Effector memory CD4-positive, alpha-beta T cell (primary cell): ENCODE results near the gene THSD7A.

Experiments
- DNase-seq, 3 donors: peaks; one replicate each; pipeline ENCODE4 v3.0.0-alpha.2; 2020
- H3K27ac ChIP-seq: 2 replicates; pipeline ENCODE4 v1.7.0; 2013; ENCODE audit warnings: mild to moderate bottlenecking, low read length, moderate library complexity; ENCODE audit not compliant: insufficient read depth, poor library complexity, severe bottlenecking
- H3K27me3 ChIP-seq: replicated peaks from 2 replicates; pipeline ENCODE4 v1.7.0; 2013; ENCODE audit warnings: mild to moderate bottlenecking, low read length; ENCODE audit not compliant: insufficient read depth, control insufficient read depth, poor library complexity, severe bottlenecking
- H3K36me3 ChIP-seq: 2 replicates; pipeline ENCODE4 v1.7.0; 2013; ENCODE audit warnings: mild to moderate bottlenecking, low read length, moderate library complexity; ENCODE audit not compliant: control insufficient read depth, insufficient read depth
- H3K4me1 ChIP-seq: 2 replicates; pipeline ENCODE4 v1.7.0; 2013; ENCODE audit warnings: low read length, mild to moderate bottlenecking; ENCODE audit not compliant: control insufficient read depth, insufficient read depth, poor library complexity, severe bottlenecking
- H3K4me3 ChIP-seq: 2 replicates; pipeline ENCODE4 v1.7.0; 2013; ENCODE audit warnings: low read length, low read depth, mild to moderate bottlenecking; ENCODE audit not compliant: insufficient read depth, poor library complexity, severe bottlenecking
- H3K9me3 ChIP-seq: 2 replicates; pipeline ENCODE4 v1.7.0; 2013; ENCODE audit warnings: mild to moderate bottlenecking, low read length, moderate library complexity; ENCODE audit not compliant: control insufficient read depth

The THSD7A gene

GRCh38 chr7:11331128-11332102, 500.6 kb downstream of the THSD7A start:
- H3K27ac ChIP-seq: no peak overlapping the region
- H3K4me3 ChIP-seq: no peak overlapping the region
- DNase-seq: no peak
- no peaks in the 10 kb centered on the region for H3K4me1 ChIP-seq
- no peaks in the 10 kb centered on the region for H3K36me3 ChIP-seq
- H3K27me3 ChIP-seq: no peaks in the 10 kb centered on the region
- H3K9me3 ChIP-seq: no peaks in the 10 kb centered on the region

- Histone ChIP-seq H3K4me3 (no peak overlapping the region), H3K36me3 (no peaks in the 10 kb centered on the region), H3K9me3 (no peaks in the 10 kb centered on the region), H3K27ac (no peak overlapping the region), H3K4me1 (no peaks in the 10 kb centered on the region), H3K27me3 (no peaks in the 10 kb centered on the region)
- DNase-seq: no peak
Measured at GRCh38 chr7:11330717-11331116, 501.3 kb downstream of the THSD7A start.

DNA sequence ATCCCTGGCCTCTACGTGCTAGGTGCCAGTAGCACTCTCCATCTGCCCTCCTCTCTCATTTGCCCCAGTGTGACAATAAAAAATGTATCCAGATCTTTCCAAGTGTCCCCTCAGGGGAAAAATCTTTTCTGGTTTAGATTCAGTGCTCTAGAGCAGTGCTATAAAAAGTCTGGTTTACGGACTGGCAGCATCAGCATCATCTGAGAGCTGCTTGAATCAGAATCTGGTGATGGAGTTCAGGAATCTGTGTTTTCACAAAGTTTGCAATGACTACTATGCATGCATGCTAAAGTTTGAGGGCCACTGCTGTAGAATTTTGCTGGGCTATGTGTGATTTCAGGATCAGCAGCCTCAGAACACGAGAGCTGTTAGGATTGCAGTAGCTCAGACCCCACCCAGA, 501.8 kb downstream of the THSD7A start:
- Histone ChIP-seq H3K27ac (no peak overlapping the region), H3K9me3 (no peaks in the 10 kb centered on the region), H3K4me1 (no peaks in the 10 kb centered on the region), H3K36me3 (no peaks in the 10 kb centered on the region), H3K27me3 (no peaks in the 10 kb centered on the region), H3K4me3 (no peak overlapping the region)
- no peak for DNase-seq

- Histone ChIP-seq H3K4me3 (no peak overlapping the region), H3K27ac (no peak overlapping the region), H3K9me3 (no peaks in the 10 kb centered on the region), H3K4me1 (no peaks in the 10 kb centered on the region), H3K27me3 (no peaks in the 10 kb centered on the region), H3K36me3 (no peaks in the 10 kb centered on the region)
- no peak for DNase-seq
Measured at GRCh38 chr7:11329626-11330025, 502.4 kb downstream of the THSD7A start.

DNA sequence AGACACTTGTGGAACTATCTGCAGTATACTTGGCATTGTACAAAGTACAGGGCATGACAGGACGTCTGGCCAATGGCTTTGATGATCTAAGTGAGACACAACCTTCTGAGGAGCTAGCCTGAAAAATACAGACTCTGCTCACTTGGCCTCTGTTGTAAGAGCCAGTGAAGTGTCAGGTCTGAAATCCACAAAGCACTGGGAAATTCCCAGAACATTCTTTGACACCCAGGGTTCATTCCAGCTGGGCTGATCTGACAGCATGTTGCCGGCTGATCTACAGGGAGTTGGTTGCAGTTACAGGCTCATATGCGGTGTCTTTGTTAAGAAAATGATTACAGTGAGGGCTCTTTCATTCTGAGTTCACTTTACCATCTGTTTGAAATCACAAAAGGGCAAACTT, 503.7 kb downstream of the THSD7A start:
- no peaks in the 10 kb centered on the region for H3K27me3 ChIP-seq
- DNase-seq: no peak

GRCh38 chr7:11327633-11328032, 504.4 kb downstream of the THSD7A start:
- Histone ChIP-seq H3K36me3 (no peaks in the 10 kb centered on the region), H3K27ac (no peak overlapping the region), H3K9me3 (no peaks in the 10 kb centered on the region), H3K4me1 (no peaks in the 10 kb centered on the region), H3K4me3 (no peak overlapping the region), H3K27me3 (no peaks in the 10 kb centered on the region)
- no peak for DNase-seq

More for the DNA sequence above, 503.7 kb downstream of the THSD7A start:
- Histone ChIP-seq H3K4me1 (no peaks in the 10 kb centered on the region), H3K4me3 (no peak overlapping the region), H3K9me3 (no peaks in the 10 kb centered on the region), H3K36me3 (no peaks in the 10 kb centered on the region), H3K27ac (no peak overlapping the region)
